Measurements from ENCODE around the gene PRXL2A. TPM values are rescaled to one million over a fixed set of nuclear protein-coding genes. Genes with fewer than 3 reads are reported as not detected.
A peak's percentile ranks its signal among the peaks of the same experiment; 100 is the strongest.

Gene PRXL2A
- total RNA-seq, 6 experiments from 2014 or later = 0.15 to 0.52 (median 0.28) TPM; not detected in 3

DNA sequence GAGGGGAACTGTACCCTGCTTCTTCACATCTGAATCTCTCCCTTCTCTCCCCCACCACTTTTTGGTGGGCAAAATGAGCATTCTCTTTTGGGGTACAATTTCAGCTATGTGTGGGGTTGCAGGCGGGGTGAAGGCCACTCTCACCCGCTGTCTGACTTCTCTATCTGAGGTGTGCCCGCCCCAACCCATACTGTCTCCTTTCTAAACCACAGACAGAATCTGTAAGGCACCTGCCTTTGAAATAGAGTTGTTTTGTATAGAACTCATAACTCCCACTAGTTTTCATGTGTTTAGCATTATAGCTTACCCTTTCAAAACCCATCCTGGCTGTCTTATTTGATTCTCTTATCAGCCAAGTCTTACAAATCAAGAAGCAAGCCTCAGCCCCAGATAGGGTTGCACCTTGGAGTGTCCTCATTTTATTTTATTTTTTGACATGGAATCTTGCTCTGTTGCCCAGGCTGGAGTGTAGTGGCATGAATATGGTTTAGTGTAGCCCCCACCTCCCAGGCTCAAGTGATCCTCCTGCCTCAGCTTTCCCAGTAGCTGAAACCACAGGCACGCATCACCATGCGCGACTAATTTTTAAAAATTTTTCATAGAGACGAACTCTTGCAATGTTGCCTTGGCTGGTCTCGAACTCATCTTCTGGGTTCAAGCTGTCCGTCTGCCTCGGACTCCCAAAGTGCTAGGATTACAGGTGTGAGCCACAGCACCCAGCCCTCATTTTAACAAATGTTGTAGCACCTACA is 57.7 kb downstream of the PRXL2A start:
- no peak for TF ChIP-seq CTCF (IDR thresholded peaks at IDR 0.05)
- H3K27ac Mint-ChIP-seq = peak overlapping the region; percentile 60
- no peak overlapping the region; the same call in 1 of the 2 replicates for H3K4me3 Mint-ChIP-seq
- H3K36me3 Mint-ChIP-seq (ENCODE audit: low read depth) = peaks cover 5% of the 10 kb centered on the region
- DNase-seq = no peak
- H3K27me3 Mint-ChIP-seq (ENCODE audit: insufficient read depth) = peaks cover 5% of the 10 kb centered on the region; the same call in 1 of the 2 replicates
- H3K9me3 Mint-ChIP-seq = no peaks in the 10 kb centered on the region
- peaks cover 78% of the 10 kb centered on the region for H3K4me1 Mint-ChIP-seq (ENCODE audit: low read depth)

DNA sequence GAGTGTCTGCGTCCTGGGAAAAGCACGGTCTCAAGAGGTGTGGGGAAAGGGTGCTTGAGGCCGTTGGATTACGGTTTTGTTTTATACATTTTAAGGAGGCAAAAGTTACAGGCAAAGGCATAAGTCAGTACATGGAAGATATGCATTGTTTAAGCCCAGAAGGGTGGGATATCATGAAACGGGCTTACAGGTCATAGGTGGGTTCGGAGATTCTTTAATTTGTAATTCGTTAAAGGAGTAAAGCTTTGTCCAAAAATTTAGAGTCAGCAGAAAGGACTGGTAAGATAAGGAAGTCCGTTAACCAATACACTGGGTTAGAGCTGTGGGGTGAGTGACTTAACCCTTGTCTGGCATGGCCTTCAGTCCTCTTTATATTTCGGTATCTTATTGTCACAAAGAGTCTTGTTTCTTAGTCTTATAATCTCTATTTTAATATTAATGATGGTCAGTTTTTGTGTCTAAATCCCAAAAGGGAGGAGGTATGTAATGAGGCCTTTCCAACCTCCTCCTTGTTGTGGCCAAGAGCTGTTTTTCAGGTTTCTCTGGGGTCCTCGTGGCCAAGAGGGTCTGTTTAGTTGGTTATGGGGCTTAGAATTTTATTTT is 58.5 kb downstream of the PRXL2A start:
- no peak for TF ChIP-seq CTCF (IDR thresholded peaks at IDR 0.05)
- Mint-ChIP-seq H3K36me3 (ENCODE audit: low read depth) (peaks cover 10% of the 10 kb centered on the region), H3K27me3 (ENCODE audit: insufficient read depth) (peaks cover 5% of the 10 kb centered on the region; the same call in 1 of the 2 replicates), H3K4me1 (ENCODE audit: low read depth) (peaks cover 78% of the 10 kb centered on the region), H3K27ac (no peak overlapping the region; the same call in 1 of the 2 replicates), H3K4me3 (no peak overlapping the region), H3K9me3 (no peaks in the 10 kb centered on the region)
- no peak for DNase-seq

GRCh38 chr10:80468002-80468401 is 59.7 kb downstream of the PRXL2A start:
- no peaks in the 10 kb centered on the region for H3K9me3 Mint-ChIP-seq
- H3K4me3 Mint-ChIP-seq = no peak overlapping the region
- peaks cover 78% of the 10 kb centered on the region for H3K4me1 Mint-ChIP-seq (ENCODE audit: low read depth)
- no peak overlapping the region for H3K27ac Mint-ChIP-seq
- TF ChIP-seq CTCF (IDR thresholded peaks at IDR 0.05) = no peak
- peaks cover 10% of the 10 kb centered on the region for H3K36me3 Mint-ChIP-seq (ENCODE audit: low read depth)
- no peak for DNase-seq
- peaks cover 5% of the 10 kb centered on the region; the same call in 1 of the 2 replicates for H3K27me3 Mint-ChIP-seq (ENCODE audit: insufficient read depth)

DNA sequence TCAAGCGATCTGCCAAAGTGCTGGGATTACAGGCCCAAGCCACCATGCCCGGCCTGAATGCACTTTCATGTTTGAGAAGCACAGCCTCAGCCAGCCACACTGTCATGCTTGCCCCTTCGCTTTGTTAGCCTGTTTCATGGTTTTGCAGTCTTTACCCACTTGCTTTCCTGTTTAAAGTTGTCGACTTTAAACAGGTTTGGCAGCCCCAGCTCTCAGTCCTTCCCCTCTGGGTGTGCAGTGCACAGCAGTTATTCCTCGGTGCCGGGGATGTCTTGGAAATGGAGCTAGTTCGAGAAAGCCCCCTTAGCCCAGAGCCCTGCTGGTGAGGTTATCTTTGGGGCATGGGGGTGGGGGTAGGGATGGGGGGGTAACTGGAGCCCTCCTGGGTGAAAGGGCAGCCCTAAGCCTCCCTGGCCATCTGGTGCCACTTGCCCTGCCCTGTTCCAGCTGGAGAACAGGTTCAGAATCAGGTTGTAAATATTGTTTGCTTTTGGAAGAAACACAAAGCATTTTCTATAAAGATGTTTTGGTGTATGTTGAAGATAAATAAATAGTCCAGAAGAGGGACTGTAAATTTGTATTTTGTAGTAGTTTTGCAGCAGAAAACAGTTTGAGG is 60.6 kb downstream of the PRXL2A start:
- H3K27me3 Mint-ChIP-seq (ENCODE audit: insufficient read depth) = peaks cover 3% of the 10 kb centered on the region; the same call in 1 of the 2 replicates
- no peak overlapping the region for H3K4me3 Mint-ChIP-seq
- no peaks in the 10 kb centered on the region for H3K9me3 Mint-ChIP-seq
- no peak for DNase-seq
- no peak for TF ChIP-seq CTCF (IDR thresholded peaks at IDR 0.05)
- peaks cover 10% of the 10 kb centered on the region for H3K36me3 Mint-ChIP-seq (ENCODE audit: low read depth)
- H3K27ac Mint-ChIP-seq = peak overlapping the region; percentile 29; the same call in 1 of the 2 replicates
- peaks cover 78% of the 10 kb centered on the region for H3K4me1 Mint-ChIP-seq (ENCODE audit: low read depth)

GRCh38 chr10:80470266-80470665 is 61.9 kb downstream of the PRXL2A start:
- DNase-seq = no peak
- Mint-ChIP-seq H3K9me3 (no peaks in the 10 kb centered on the region), H3K27me3 (ENCODE audit: insufficient read depth) (peaks cover 3% of the 10 kb centered on the region; the same call in 1 of the 2 replicates), H3K27ac (no peak overlapping the region), H3K4me3 (no peak overlapping the region), H3K4me1 (ENCODE audit: low read depth) (peaks cover 76% of the 10 kb centered on the region), H3K36me3 (ENCODE audit: low read depth) (peaks cover 16% of the 10 kb centered on the region)
- no peak for TF ChIP-seq CTCF (IDR thresholded peaks at IDR 0.05)

Data from HFFc6 (cell line).